HG03460 (cell line): ENCODE results near the gene UBE2L5.
A peak's percentile ranks its signal among the peaks of the same experiment; 100 is the strongest.

Experiments used
- ATAC-seq: cut with Tn5 transposase; IDR thresholded peaks from one replicate; pipeline ENCODE4 v1.9.1; 2021; ENCODE audit not compliant: unreplicated experiment

UBE2L5 gene

GRCh38 chr13:30404207-30404606 lies 18.1 kb upstream of the UBE2L5 start:
- no peak for ATAC-seq

- ATAC-seq: no peak
These were observed 15.4 kb upstream of the UBE2L5 start for GRCh38 chr13:30406779-30407416.

GRCh38 chr13:30408319-30409101 lies 13.8 kb upstream of the UBE2L5 start:
- peak; percentile 89 for ATAC-seq

GRCh38 chr13:30409886-30410704 lies 12.2 kb upstream of the UBE2L5 start:
- no peak for ATAC-seq

GRCh38 chr13:30410705-30411125 lies 11.6 kb upstream of the UBE2L5 start:
- no peak for ATAC-seq

- ATAC-seq: no peak
These were observed 9.9 kb upstream of the UBE2L5 start for GRCh38 chr13:30412346-30412745.

- ATAC-seq: no peak
These were observed 8.5 kb upstream of the UBE2L5 start for GRCh38 chr13:30413842-30414241.

- peak; percentile 55 for ATAC-seq
These were observed 6.8 kb upstream of the UBE2L5 start for GRCh38 chr13:30415430-30416030.

- ATAC-seq: no peak
These were observed 5.8 kb upstream of the UBE2L5 start for GRCh38 chr13:30416471-30416870.

GRCh38 chr13:30418075-30418716 lies 4.1 kb upstream of the UBE2L5 start:
- no peak for ATAC-seq

- ATAC-seq: no peak
These were observed 3.4 kb upstream of the UBE2L5 start for GRCh38 chr13:30418717-30419459.

- ATAC-seq: peak; percentile 41
These were observed 920 bp upstream of the UBE2L5 start for GRCh38 chr13:30421093-30422053.

- no peak for ATAC-seq
These were observed 1.6 kb downstream of the UBE2L5 start for GRCh38 chr13:30423891-30424290.

GRCh38 chr13:30429235-30429634 lies 6.9 kb downstream of the UBE2L5 start:
- ATAC-seq: no peak

GRCh38 chr13:30429721-30430694 lies 7.7 kb downstream of the UBE2L5 start:
- peak; percentile 63 for ATAC-seq

- ATAC-seq: no peak
These were observed 9.1 kb downstream of the UBE2L5 start for GRCh38 chr13:30431269-30431940.

- ATAC-seq: no peak
These were observed 13.7 kb downstream of the UBE2L5 start for GRCh38 chr13:30435911-30436451.
